HS-27A (cell line): ENCODE results near the gene LMO4.

Experiments used
- DNase-seq: peaks from one replicate; pipeline ENCODE4 v3.0.0-alpha.2; 2012; ENCODE audit warnings: low read depth, missing footprints

The LMO4 gene

GRCh38 chr1:87328272-87329050 is at the start of gene LMO4:
TSS of gene LMO4 (plus strand) at chr1:87328880. CDS start at chr1:87332016, 3,136 bp downstream.
- DNase-seq, result peak; percentile 91

- no peak for DNase-seq
Measured at GRCh38 chr1:87279536-87279875, 49.2 kb upstream of the LMO4 start.

- DNase-seq, result no peak
Measured at GRCh38 chr1:87279966-87280535, 48.6 kb upstream of the LMO4 start.

GRCh38 chr1:87284456-87285240 is 44.0 kb upstream of the LMO4 start:
- no peak for DNase-seq

- DNase-seq, result peak; percentile 31
Measured at GRCh38 chr1:87291107-87291506, 37.6 kb upstream of the LMO4 start.

GRCh38 chr1:87292684-87293493 is 35.8 kb upstream of the LMO4 start:
- DNase-seq, result peak; percentile 46

DNA sequence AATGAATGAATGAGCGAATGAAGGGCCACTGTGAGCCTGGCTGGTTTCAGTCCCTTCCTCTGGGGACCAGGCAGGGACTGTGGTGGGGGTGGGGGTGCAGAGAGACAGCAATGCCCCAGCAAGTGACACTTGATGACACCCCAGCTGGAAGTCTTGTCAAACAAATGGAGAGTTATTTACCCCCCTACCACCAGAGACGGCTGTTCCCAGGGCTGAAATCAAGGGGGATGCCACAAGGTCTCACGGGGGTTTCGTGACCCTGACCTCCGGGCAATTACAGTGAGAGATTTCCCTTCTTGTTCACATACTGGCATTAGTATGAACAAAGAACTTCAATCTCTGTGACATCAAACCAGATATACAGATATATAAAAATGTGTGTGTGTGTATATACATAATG is 34.0 kb upstream of the LMO4 start:
- DNase-seq, result no peak

GRCh38 chr1:87295445-87296110 is 33.1 kb upstream of the LMO4 start:
- no peak for DNase-seq

DNA sequence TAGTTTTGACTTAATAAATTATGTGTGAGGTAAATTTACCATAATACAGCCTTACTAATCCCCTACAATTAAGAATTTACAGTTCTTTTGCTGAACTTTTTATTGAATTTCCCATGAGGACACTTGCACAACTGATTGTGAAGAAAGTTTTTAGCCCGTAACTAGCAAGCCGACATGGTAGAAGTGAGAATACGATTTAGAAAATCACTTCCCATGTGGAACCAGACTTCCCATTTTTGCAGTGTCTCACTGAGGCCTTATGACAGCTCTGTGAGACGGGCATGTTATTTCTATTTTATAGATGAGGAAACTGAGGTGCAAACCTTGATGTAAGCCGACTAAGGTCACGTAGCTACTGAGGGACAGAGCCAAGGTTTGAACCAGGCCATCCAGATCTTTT is 32.5 kb upstream of the LMO4 start:
- DNase-seq, result no peak

DNA sequence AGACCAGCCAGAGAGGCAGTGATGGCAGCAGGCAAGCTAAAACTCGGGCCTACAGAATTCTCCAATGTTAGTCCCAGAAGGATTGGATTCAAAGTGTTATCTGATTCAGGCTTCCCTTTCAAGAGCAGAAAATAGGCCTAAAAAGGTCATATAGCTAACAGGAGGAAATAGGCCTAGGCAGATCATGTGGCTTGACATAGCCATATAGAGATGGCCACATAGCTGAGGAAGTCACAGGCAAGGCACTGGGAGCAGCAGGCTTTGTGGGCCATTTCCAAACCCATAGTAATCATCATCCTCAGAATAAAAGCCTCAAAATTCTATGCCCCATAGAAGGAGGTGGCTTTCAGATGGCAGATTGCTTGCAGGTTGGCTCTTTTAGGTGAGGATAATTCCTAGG is 29.0 kb upstream of the LMO4 start:
- DNase-seq, result no peak

DNA sequence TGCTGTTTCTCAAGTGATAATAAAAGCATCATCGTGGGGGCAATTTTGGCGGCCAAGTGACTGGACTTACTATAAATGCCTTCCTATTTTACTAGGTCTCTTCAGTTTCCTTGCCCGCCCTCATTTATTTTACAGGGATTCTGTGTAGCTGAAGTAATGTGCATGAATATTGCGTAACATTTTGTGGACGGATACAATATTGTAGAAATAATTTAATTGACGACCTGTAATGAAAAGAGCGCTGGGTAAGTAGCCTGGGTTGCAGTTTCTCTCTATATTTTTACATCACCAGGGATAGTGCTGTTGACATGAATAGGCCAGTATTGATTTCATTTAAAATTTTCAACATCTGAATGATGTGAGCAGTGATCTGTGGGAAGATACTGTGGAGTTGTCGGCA is 28.1 kb upstream of the LMO4 start:
- no peak for DNase-seq

DNA sequence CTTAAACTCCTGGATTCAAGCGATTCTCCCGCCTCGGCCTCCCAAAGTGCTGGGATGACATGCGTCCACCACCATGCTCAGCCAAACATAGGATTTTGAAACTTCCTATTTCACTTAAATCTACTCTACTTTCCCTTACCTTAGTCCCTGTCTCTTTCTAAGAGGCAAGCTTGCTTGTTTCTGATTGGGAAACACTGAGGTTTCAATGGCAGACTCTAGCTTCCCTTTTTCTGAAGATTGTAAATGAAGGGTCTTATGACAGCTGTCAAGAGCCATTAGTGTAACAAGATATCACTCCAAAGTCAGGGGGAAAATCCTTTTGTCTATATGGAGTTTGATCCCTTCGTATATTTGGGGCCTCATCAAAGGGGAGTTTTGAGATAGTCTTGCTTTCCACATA is 23.5 kb upstream of the LMO4 start:
- no peak for DNase-seq

GRCh38 chr1:87305762-87306161 is 22.9 kb upstream of the LMO4 start:
- DNase-seq, result no peak

GRCh38 chr1:87307306-87307705 is 21.4 kb upstream of the LMO4 start:
- DNase-seq, result no peak

- DNase-seq, result no peak
Measured at GRCh38 chr1:87307931-87308330, 20.7 kb upstream of the LMO4 start.

DNA sequence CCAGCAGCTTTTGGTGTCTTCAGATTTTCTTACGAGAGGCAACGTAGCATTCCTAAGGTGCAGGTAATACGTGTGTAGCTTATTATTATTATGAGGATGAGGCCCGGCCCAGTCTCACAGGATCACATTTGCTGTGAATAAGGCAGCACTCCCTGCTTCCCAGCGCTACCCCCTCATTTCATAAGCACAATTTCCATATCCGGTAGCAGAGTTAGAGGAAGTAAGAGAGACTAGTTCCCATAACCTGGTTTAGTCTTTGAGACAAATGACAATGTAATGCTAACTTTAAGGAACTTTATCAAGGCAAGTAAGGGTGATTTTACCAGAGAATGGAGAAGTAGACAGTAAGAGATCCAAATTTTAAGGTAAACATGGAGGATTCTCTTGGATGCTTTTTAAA is 14.6 kb upstream of the LMO4 start:
- DNase-seq, result no peak

DNA sequence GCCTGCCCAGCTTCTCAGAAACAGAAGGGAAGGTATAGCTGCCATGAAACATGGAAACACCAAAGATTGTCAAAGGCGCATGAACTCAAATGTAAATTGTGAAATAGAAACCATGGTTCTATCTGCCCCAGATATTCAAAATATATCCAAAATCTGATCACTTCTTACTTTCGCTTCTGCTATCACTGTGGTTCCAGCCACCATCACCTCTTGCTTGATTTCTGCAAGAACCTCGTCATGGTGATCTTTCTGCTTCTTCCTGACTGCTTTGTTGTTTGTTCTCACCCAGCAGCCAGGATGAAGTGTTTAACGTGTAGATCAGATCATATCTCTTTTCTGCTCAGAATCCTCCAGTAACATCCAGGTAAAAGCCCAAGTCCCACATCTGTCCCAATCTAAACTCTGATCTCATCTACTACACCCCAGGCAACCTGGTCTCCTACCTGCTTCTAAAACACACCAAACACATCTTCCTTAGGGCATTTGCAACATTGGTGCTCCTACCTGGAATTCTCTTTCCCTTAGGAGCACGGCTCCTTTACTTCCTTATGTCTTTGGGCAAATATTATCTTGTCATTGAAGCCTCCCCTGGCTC is 10.5 kb upstream of the LMO4 start:
- no peak for DNase-seq

GRCh38 chr1:87318806-87319205 is 9.9 kb upstream of the LMO4 start:
- DNase-seq, result no peak

DNA sequence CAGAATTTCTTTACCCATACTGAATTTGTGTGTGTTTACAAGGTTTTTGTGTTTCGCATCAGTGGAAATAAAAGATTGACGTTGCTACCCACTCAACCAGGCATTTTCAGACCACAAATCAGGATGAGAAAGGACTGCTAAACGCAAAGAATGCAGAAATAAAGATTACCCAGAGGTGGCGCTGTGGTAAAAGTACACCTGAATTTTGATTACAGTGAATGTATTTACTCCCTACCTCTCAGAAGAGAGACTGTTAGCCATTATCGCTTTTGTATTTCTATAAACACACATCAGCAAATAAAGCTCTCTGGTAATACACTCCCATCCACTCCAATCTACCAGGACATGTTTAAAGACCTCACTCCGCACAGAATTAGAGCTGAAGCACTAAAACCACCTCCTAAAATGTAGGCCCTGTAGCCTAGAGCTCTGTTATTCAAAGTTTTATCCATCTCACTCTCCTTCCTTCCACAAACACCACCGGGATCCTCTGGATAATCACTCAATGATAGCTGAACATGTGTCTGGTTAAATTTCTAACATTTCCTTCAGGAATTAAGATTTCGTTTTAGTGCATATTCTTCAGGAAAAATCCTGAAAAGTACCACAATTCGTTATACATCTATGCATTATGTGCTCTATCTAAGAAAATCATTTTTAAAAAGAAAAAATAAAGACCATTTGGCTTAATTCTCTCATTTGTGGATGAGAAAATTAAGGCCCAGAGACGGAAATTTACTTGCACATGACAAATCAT is 2.5 kb upstream of the LMO4 start:
- DNase-seq, result no peak

DNA sequence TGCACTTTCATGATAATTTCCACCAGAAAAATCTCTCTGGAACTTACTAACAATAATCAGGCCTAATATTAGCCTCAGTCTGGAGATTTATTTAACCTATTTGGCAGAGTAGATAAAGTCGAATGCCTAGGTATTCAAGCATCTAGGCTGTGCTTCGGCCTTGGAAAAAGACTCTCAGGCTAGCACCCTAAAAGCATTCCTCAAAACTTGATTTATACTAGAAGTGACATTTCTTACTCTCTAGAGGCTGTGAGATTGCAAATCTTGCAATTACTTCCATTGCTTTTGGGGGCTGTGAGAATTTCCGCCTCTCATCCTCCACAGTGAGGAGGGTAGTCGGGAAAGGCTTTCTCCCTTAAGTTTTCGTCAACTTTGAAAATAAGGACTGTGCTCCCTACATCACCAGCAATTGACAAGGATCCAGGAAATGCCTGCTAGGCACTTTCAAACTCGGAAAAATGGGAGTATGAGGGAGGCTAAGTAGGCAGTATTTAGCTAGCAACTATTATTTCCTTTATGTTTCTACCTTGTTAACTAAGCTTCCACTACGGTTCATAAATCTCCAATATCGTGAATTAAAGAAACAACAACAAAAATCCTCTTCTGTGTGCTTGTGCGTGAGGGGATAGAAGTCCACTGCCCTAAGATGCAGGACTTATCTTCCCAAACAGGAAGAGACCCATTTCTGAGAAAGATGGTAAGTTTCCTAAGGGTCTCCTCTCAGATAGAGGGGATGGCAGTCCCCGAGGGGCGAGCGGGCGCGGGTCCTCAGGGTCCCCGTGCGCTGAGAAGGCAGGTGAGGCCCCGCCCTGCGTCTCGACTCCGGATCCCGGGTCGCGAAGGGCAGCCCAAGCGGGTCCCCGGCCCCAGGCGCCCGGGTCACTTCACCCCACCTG is 1.1 kb upstream of the LMO4 start:
- no peak for DNase-seq
